ENCODE results near the gene AGAP1. TPM values are rescaled to one million over a fixed set of nuclear protein-coding genes. Genes with fewer than 3 reads are reported as not detected.

AGAP1 gene
- total RNA-seq, 4 donors from 2014 or later = 33.7 to 39.9 (median 35.6) TPM

DNA sequence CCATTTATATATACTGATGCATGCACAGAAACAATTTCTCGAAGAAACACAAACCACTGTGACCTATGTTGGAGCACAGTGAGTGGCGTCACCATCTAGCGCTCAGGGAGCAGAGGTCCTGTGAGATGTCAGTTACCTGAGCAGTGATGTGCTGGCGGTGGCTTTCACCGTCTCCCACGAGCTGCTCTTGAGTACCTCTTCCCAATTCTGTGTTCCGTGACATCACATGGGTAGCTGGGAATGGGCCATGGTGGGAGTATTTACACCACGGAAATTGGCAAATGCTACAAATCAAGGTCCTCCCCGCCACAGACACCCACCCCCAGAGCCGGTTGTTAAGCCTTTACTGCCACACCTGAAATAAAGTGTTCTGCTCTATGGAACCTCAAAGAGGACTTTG is 650.0 kb downstream of the AGAP1 start:
- no peak overlapping the region for H3K4me3 ChIP-seq
- TF ChIP-seq EP300 (IDR thresholded peaks at IDR 0.05) = no peak
- TF ChIP-seq, protein P1, sequence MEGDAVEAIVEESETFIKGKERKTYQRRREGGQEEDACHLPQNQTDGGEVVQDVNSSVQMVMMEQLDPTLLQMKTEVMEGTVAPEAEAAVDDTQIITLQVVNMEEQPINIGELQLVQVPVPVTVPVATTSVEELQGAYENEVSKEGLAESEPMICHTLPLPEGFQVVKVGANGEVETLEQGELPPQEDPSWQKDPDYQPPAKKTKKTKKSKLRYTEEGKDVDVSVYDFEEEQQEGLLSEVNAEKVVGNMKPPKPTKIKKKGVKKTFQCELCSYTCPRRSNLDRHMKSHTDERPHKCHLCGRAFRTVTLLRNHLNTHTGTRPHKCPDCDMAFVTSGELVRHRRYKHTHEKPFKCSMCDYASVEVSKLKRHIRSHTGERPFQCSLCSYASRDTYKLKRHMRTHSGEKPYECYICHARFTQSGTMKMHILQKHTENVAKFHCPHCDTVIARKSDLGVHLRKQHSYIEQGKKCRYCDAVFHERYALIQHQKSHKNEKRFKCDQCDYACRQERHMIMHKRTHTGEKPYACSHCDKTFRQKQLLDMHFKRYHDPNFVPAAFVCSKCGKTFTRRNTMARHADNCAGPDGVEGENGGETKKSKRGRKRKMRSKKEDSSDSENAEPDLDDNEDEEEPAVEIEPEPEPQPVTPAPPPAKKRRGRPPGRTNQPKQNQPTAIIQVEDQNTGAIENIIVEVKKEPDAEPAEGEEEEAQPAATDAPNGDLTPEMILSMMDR (IDR thresholded peaks at IDR 0.05) = no peak
- no peak for TF ChIP-seq POLR2A (IDR thresholded peaks at IDR 0.05)
- no peak overlapping the region for H3K27ac ChIP-seq
- no peaks in the 10 kb centered on the region for H3K4me1 ChIP-seq
- H3K36me3 ChIP-seq = no peaks in the 10 kb centered on the region
- H3K27me3 ChIP-seq = peaks cover 2 to 13% of the 10 kb centered on the region in 2 donors
- DNase-seq (ENCODE audit: low spot score in 2 of 2) = no peak
- 91 to 95% methylated on average over 10 of the region's 10 CpGs for WGBS, 2 donors
- H3K9me3 ChIP-seq = peaks cover 0 to 4% (median 0%) of the 10 kb centered on the region in 4 donors

DNA sequence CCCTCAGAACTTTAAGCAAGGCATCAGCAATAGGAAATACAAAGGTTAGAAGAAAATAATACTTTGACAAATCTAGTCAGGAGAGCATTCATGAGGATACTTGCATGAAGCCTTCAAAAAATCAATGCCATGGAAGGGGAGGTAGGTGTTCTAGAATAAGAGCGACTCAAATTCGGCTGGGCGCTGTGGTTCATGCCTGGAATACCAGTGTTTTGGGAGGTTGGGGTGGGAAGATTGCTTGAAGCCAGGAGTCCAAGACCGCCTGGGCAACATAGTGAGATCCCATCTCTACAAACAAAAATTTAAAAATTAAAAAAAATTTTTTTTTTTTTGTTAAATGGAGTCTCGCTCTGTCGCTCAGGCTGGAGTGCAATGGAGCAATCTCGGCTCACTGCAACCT is 652.6 kb downstream of the AGAP1 start:
- no peak overlapping the region for H3K27ac ChIP-seq
- H3K9me3 ChIP-seq = peaks cover 0 to 11% (median 0%) of the 10 kb centered on the region in 4 donors
- no peaks in the 10 kb centered on the region for H3K4me1 ChIP-seq
- no peaks in the 10 kb centered on the region for H3K36me3 ChIP-seq
- TF ChIP-seq, protein P1 (IDR thresholded peaks at IDR 0.05) = no peak
- TF ChIP-seq EP300 (IDR thresholded peaks at IDR 0.05) (no peak), POLR2A (IDR thresholded peaks at IDR 0.05) (no peak)
- H3K27me3 ChIP-seq = peaks cover 0 to 13% of the 10 kb centered on the region in 2 donors
- DNase-seq (ENCODE audit: low spot score in 2 of 2) = no peak
- H3K4me3 ChIP-seq = no peak overlapping the region
- 94 to 96% methylated on average over 7 of the region's 7 CpGs for WGBS, 2 donors

DNA sequence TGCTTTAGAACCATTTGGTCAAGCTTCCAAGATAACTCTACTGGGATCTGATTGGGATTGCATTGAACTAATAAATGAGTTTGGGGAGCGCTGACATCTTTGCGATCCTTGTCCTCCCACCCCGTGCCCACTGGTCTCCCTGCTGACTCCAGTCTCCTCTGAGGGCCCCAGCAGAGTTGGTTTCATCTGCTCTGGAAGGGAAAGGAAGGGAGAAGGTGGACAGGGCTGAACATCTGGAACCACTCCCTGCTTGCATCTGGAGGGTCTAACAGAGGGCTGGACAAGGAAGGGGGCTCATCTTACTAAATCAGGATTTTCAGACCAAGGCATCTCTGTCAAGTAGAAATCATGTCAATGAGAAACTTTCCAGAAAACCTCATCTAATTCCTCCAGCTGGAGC is 661.6 kb downstream of the AGAP1 start:
- H3K27me3 ChIP-seq = peaks cover 0 to 30% of the 10 kb centered on the region in 2 donors
- H3K4me3 ChIP-seq = no peak overlapping the region
- peaks cover 0 to 8% (median 0%) of the 10 kb centered on the region in 4 donors for H3K4me1 ChIP-seq
- H3K9me3 ChIP-seq = peaks cover 0 to 30% (median 6%) of the 10 kb centered on the region in 4 donors
- DNase-seq (ENCODE audit: low spot score in 2 of 2) = no peak
- TF ChIP-seq, protein P1 (IDR thresholded peaks at IDR 0.05) = no peak
- no peak for TF ChIP-seq POLR2A (IDR thresholded peaks at IDR 0.05)
- TF ChIP-seq EP300 (IDR thresholded peaks at IDR 0.05) = no peak
- H3K27ac ChIP-seq = no peak overlapping the region
- H3K36me3 ChIP-seq = no peaks in the 10 kb centered on the region
- 70 to 77% methylated on average over 3 of the region's 3 CpGs for WGBS, 2 donors

DNA sequence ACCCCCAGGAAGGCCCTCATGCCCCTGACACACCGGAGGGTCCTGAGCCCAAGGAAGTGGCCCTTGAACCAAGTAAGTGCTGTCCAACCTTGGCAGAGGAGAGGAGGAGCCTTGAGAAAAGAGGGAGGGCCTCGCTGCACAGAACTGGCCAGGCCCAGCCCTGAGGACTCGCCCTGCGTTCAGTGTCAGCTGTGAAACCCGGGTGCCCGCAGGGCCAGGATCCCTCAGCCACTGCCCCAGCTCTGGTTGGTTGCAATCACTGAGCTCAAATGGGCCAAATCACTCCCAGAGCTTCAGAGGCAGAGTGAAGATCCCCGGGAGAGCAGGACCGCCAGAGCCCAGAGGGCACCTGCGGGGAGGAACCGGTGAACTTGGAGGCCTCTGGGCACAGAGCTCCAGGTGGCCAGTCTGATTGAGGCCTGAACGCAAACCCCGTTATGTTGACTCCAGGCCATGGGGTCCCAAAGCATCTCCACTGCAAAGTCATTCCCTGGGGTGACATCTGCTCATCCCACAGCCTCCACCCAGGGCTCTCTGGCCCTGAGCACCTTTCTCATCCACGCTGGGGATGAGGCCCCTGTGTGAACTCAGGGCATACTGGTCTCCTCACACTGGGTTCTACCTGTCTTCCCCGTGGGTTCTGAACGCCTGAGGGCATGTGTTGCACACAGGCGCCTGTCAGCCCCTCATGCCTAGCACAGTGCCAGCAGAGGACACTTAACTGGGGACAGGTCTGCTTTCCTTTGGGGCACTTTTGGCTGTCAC is 662.4 kb downstream of the AGAP1 start:
- H3K36me3 ChIP-seq = no peaks in the 10 kb centered on the region
- peaks cover 0 to 38% of the 10 kb centered on the region in 2 donors for H3K27me3 ChIP-seq
- 91 to 92% methylated on average over 11 to 15 of the region's 16 CpGs for WGBS, 2 donors
- TF ChIP-seq, protein P1 (IDR thresholded peaks at IDR 0.05) = no peak
- TF ChIP-seq POLR2A (IDR thresholded peaks at IDR 0.05) (no peak), EP300 (IDR thresholded peaks at IDR 0.05) (no peak)
- no peak overlapping the region for H3K27ac ChIP-seq
- peaks cover 0 to 21% (median 6%) of the 10 kb centered on the region in 4 donors for H3K9me3 ChIP-seq
- no peak overlapping the region for H3K4me3 ChIP-seq
- DNase-seq (ENCODE audit: low spot score in 2 of 2) = no peak
- peaks cover 0 to 8% (median 0%) of the 10 kb centered on the region in 4 donors for H3K4me1 ChIP-seq

DNA sequence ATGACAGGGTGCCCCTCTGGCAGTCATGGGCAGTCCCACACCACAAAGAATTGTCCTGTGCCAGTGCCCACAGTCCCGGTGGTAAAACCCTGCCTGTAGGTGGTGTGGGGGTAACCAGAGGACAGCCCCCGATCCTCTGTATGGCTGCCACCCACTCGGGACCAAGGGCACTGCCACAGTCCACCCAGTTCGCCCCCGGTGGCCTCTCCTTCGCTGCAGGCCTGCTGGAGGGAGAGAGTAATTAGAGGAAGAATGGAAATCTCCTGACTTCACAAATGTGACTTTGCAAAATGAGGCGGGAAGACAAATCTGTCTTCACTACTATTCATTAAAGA is 663.0 kb downstream of the AGAP1 start:
- no peak for TF ChIP-seq POLR2A (IDR thresholded peaks at IDR 0.05)
- TF ChIP-seq, protein P1 (IDR thresholded peaks at IDR 0.05) = no peak
- no peak for TF ChIP-seq EP300 (IDR thresholded peaks at IDR 0.05)
- peaks cover 0 to 44% of the 10 kb centered on the region in 2 donors for H3K27me3 ChIP-seq
- WGBS, 2 donors = 74 to 82% methylated on average over 6 to 7 of the region's 7 CpGs

More for the DNA sequence above, 663.0 kb downstream of the AGAP1 start:
- H3K27ac ChIP-seq = no peak overlapping the region
- peaks cover 0 to 8% (median 0%) of the 10 kb centered on the region in 4 donors for H3K4me1 ChIP-seq
- DNase-seq (ENCODE audit: low spot score in 2 of 2) = no peak
- H3K9me3 ChIP-seq = peaks cover 0 to 16% (median 6%) of the 10 kb centered on the region in 4 donors
- H3K4me3 ChIP-seq = no peak overlapping the region
- H3K36me3 ChIP-seq = no peaks in the 10 kb centered on the region
